ENCODE measurements around the gene IL22. TPM values are rescaled to one million over a fixed set of nuclear protein-coding genes. Genes with fewer than 3 reads are reported as not detected.

IL22 gene
- total and polyA plus RNA-seq, 2 of the 8 experiments (the other 6 are each of a cell fraction or from before 2014, with no cell fraction given) = not detected

GRCh38 chr12:68229956-68230355, 23.4 kb downstream of the IL22 start (continued):
- TF ChIP-seq, protein P1, sequence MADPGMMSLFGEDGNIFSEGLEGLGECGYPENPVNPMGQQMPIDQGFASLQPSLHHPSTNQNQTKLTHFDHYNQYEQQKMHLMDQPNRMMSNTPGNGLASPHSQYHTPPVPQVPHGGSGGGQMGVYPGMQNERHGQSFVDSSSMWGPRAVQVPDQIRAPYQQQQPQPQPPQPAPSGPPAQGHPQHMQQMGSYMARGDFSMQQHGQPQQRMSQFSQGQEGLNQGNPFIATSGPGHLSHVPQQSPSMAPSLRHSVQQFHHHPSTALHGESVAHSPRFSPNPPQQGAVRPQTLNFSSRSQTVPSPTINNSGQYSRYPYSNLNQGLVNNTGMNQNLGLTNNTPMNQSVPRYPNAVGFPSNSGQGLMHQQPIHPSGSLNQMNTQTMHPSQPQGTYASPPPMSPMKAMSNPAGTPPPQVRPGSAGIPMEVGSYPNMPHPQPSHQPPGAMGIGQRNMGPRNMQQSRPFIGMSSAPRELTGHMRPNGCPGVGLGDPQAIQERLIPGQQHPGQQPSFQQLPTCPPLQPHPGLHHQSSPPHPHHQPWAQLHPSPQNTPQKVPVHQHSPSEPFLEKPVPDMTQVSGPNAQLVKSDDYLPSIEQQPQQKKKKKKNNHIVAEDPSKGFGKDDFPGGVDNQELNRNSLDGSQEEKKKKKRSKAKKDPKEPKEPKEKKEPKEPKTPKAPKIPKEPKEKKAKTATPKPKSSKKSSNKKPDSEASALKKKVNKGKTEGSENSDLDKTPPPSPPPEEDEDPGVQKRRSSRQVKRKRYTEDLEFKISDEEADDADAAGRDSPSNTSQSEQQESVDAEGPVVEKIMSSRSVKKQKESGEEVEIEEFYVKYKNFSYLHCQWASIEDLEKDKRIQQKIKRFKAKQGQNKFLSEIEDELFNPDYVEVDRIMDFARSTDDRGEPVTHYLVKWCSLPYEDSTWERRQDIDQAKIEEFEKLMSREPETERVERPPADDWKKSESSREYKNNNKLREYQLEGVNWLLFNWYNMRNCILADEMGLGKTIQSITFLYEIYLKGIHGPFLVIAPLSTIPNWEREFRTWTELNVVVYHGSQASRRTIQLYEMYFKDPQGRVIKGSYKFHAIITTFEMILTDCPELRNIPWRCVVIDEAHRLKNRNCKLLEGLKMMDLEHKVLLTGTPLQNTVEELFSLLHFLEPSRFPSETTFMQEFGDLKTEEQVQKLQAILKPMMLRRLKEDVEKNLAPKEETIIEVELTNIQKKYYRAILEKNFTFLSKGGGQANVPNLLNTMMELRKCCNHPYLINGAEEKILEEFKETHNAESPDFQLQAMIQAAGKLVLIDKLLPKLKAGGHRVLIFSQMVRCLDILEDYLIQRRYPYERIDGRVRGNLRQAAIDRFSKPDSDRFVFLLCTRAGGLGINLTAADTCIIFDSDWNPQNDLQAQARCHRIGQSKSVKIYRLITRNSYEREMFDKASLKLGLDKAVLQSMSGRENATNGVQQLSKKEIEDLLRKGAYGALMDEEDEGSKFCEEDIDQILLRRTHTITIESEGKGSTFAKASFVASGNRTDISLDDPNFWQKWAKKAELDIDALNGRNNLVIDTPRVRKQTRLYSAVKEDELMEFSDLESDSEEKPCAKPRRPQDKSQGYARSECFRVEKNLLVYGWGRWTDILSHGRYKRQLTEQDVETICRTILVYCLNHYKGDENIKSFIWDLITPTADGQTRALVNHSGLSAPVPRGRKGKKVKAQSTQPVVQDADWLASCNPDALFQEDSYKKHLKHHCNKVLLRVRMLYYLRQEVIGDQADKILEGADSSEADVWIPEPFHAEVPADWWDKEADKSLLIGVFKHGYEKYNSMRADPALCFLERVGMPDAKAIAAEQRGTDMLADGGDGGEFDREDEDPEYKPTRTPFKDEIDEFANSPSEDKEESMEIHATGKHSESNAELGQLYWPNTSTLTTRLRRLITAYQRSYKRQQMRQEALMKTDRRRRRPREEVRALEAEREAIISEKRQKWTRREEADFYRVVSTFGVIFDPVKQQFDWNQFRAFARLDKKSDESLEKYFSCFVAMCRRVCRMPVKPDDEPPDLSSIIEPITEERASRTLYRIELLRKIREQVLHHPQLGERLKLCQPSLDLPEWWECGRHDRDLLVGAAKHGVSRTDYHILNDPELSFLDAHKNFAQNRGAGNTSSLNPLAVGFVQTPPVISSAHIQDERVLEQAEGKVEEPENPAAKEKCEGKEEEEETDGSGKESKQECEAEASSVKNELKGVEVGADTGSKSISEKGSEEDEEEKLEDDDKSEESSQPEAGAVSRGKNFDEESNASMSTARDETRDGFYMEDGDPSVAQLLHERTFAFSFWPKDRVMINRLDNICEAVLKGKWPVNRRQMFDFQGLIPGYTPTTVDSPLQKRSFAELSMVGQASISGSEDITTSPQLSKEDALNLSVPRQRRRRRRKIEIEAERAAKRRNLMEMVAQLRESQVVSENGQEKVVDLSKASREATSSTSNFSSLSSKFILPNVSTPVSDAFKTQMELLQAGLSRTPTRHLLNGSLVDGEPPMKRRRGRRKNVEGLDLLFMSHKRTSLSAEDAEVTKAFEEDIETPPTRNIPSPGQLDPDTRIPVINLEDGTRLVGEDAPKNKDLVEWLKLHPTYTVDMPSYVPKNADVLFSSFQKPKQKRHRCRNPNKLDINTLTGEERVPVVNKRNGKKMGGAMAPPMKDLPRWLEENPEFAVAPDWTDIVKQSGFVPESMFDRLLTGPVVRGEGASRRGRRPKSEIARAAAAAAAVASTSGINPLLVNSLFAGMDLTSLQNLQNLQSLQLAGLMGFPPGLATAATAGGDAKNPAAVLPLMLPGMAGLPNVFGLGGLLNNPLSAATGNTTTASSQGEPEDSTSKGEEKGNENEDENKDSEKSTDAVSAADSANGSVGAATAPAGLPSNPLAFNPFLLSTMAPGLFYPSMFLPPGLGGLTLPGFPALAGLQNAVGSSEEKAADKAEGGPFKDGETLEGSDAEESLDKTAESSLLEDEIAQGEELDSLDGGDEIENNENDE (IDR thresholded peaks at IDR 0.05; ENCODE audit: insufficient replicate concordance, low read length) = no peak
- no peak for TF ChIP-seq ZNF274 (IDR thresholded peaks at IDR 0.05; ENCODE audit: borderline replicate concordance, extremely low read depth, low read length)
- no peak for TF ChIP-seq NRF1 (IDR thresholded peaks at IDR 0.05; ENCODE audit: low read depth, low read length)
